Heart left ventricle (tissue), 13 donors: Measurements from ENCODE around the gene PRIMPOL.

Experiments used
- POLR2A ChIP-seq, 2 donors: fragments of 450-650 bp; IDR thresholded peaks; one replicate each; pipeline ENCODE4 v1.6.1; 2017; ENCODE audit warnings: antibody characterized with exemption in 2 of 2, mild to moderate bottlenecking in 2 of 2, moderate library complexity in 2 of 2
- TF ChIP-seq, protein P1 (sequence below), 12 donors: fragments of 200-600 bp; sonication (generic) in 4 of 12; IDR thresholded peaks; one replicate each; pipeline versions ENCODE4 v1.5.0 to v1.8.0; 2018 to 2022; ENCODE audit warnings: antibody characterized with exemption in 12 of 12, mild to moderate bottlenecking in 5 of 12
- donor health status: ischemic (EF 13 %, LVEDD 7.1; RV severe dilation, severe dysfunction).
- donor health status: DM: no; HTN: yes; CAD: no.
- donor health status: DM: no; HTN: no; CAD: no.
- donor health status: ischemic (EF 25% LVEDD 6.9; RV normal size, moderate dysfunction).
- donor health status: ischemic (EF 25% LVEDD 5.7; RV mildly dilated, moderate dysfunction).
- donor health status: ischemic (EF 35%, LVEDD 5.7; RV mildly dilated, moderate dysfunction).
- donor health status: nonischemic (EF 11% LVEDD 7.7; RV severe dilation, severe dysfunction).
- donor health status: DM: yes; HTN: yes; CAD: no.
- donor health status: PGD.
- donor health status: ischemic (EF 29% LVEDD 5.4; RV normal size, mild dysfunction).
- donor health status: nonischemic (EF 23%, LVEDD 6.1; RV moderate dilation, normal function).

DNA sequence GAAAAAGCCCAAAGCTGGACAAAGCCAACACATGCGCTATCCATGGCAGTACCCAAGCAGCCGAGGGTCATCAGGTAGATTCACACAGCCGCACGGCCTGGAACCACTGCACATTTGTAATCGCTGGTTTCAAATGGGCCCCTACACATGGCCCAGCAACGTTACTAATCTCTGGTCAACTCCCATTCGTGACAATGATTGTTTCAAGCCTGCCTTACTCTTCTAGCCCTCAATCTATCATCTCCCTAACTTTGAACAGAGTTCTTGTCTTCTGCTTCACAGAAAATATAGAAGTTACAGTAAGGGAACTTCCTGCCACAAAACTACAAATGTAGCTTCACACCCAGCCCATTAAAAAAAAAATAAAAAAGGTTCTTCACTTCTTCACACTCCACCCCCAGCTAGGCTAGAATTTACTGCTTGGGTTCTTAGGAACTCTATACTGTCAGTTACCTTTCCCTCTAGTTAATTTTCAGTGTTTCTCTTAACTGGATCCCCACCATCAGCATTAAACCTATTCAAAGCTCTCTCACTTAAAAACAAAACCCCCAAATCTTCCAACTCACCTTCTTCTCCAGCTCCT lies 24.5 kb upstream of the PRIMPOL start:
- TF ChIP-seq, protein P1, sequence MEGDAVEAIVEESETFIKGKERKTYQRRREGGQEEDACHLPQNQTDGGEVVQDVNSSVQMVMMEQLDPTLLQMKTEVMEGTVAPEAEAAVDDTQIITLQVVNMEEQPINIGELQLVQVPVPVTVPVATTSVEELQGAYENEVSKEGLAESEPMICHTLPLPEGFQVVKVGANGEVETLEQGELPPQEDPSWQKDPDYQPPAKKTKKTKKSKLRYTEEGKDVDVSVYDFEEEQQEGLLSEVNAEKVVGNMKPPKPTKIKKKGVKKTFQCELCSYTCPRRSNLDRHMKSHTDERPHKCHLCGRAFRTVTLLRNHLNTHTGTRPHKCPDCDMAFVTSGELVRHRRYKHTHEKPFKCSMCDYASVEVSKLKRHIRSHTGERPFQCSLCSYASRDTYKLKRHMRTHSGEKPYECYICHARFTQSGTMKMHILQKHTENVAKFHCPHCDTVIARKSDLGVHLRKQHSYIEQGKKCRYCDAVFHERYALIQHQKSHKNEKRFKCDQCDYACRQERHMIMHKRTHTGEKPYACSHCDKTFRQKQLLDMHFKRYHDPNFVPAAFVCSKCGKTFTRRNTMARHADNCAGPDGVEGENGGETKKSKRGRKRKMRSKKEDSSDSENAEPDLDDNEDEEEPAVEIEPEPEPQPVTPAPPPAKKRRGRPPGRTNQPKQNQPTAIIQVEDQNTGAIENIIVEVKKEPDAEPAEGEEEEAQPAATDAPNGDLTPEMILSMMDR (IDR thresholded peaks at IDR 0.05): no peak
- TF ChIP-seq POLR2A (IDR thresholded peaks at IDR 0.05): no peak
